Caco-2 (cell line): ENCODE data around the gene KRTAP16-1. TPM values are rescaled to one million over a fixed set of nuclear protein-coding genes. Genes with fewer than 3 reads are reported as not detected.

Source experiments
- BruUV-seq: library from RNA; stranded (reverse); fragments of 400-500 nt; replicated peaks from 2 replicates; lab custom pipeline; 2021; lab: Mats Ljungman, UMichigan
- CTCF ChIA-PET: fragments of 300-600 bp; sonication (Branson Sonifier 250); formaldehyde crosslinking; loops from one replicate; lab custom pipeline; 2022; ENCODE audit warnings: antibody characterized with exemption; lab: Charles Lee
- POLR2A ChIA-PET: fragments of 300-600 bp; sonication (Branson Sonifier 250); formaldehyde crosslinking; loops from one replicate; lab custom pipeline; 2022; ENCODE audit warnings: antibody characterized with exemption; lab: Charles Lee
- DNase-seq, 2 experiments: peaks; one replicate each; pipeline versions ENCODE4 v3.0.0 to v3.0.0-alpha.2; 2020 to 2022
- H3K27me3 ChIP-seq: replicated peaks from 2 replicates; pipeline ENCODE4 v1.6.0; 2011; ENCODE audit warnings: low read length; ENCODE audit not compliant: control insufficient read depth, insufficient read depth
- H3K36me3 ChIP-seq: 2 replicates; pipeline ENCODE4 v1.5.1; 2011; ENCODE audit warnings: low read length; ENCODE audit not compliant: control insufficient read depth, insufficient read depth
- H3K4me1 ChIP-seq: fragments of 250-450 bp; sonication (Bioruptor Pico); 2 replicates; pipeline ENCODE4 v1.5.1; 2020; ENCODE audit warnings: mild to moderate bottlenecking
- H3K4me3 ChIP-seq: 2 replicates; pipeline ENCODE4 v1.5.1; 2011; ENCODE audit warnings: low read depth, mild to moderate bottlenecking, control low read depth, low read length
- H3K9me3 ChIP-seq: fragments of 250-450 bp; sonication (Bioruptor Pico); 2 replicates; pipeline ENCODE4 v1.5.1; 2020; ENCODE audit warnings: mild to moderate bottlenecking, moderate library complexity
- H3K27ac Mint-ChIP-seq: one replicate; pipeline ENCODE4 v1.8.0; 2022; ENCODE audit warnings: mixed read lengths; ENCODE audit not compliant: unreplicated experiment
- H3K27me3 Mint-ChIP-seq: one replicate; pipeline ENCODE4 v1.8.0; 2022; ENCODE audit warnings: mixed read lengths; ENCODE audit not compliant: insufficient read depth, unreplicated experiment
- H3K36me3 Mint-ChIP-seq: one replicate; pipeline ENCODE4 v1.8.0; 2022; ENCODE audit warnings: mild to moderate bottlenecking, mixed read lengths; ENCODE audit not compliant: insufficient read depth, unreplicated experiment
- H3K4me1 Mint-ChIP-seq: one replicate; pipeline ENCODE4 v1.8.0; 2022; ENCODE audit warnings: low read depth, mixed read lengths; ENCODE audit not compliant: unreplicated experiment
- H3K4me3 Mint-ChIP-seq: one replicate; pipeline ENCODE4 v1.8.0; 2022; ENCODE audit warnings: mild to moderate bottlenecking, moderate library complexity, mixed read lengths; ENCODE audit not compliant: unreplicated experiment
- H3K9me3 Mint-ChIP-seq: one replicate; pipeline ENCODE4 v1.8.0; 2022; ENCODE audit warnings: mixed read lengths; ENCODE audit not compliant: unreplicated experiment
- intact Hi-C: fragments of 100-400 bp; cut with micrococcal nuclease; formaldehyde crosslinking; loops from one replicate; pipeline ENCODE4 v1.10.0; 2022; ENCODE audit not compliant: unreplicated experiment
- total RNA-seq: library from RNA; stranded (reverse); gene quantifications from 2 replicates; pipeline ENCODE4 v1.2.3, GENCODE V29; 2022
- TF ChIP-seq, protein P1 (sequence below), 2 experiments: fragments of 200-600 bp in 1 of 2; IDR thresholded peaks; 1 replicate in 1 of 2; 2 replicates in 1 of 2; pipeline versions ENCODE4 v1.5.1 to v1.8.0; 2011 to 2022; ENCODE audit warnings: antibody characterized with exemption in 1 of 2, control low read depth in 1 of 2, inconsistent platforms in 1 of 2, low read depth in 1 of 2, low read length in 1 of 2, mild to moderate bottlenecking in 1 of 2, moderate library complexity in 1 of 2; ENCODE audit not compliant: insufficient read depth in 1 of 2, severe bottlenecking in 1 of 2, unreplicated experiment in 1 of 2

KRTAP16-1 gene
- total RNA-seq, 1 experiment from 2014 or later, result not detected

- Mint-ChIP-seq H3K36me3 (no peaks in the 10 kb centered on the region), H3K9me3 (peaks cover 9% of the 10 kb centered on the region), H3K27ac (peak overlapping the region; percentile 72), H3K4me3 (no peak overlapping the region), H3K27me3 (no peaks in the 10 kb centered on the region), H3K4me1 (peaks cover 34% of the 10 kb centered on the region)
- H3K9me3 ChIP-seq, result peaks cover 2% of the 10 kb centered on the region; the same call in 1 of the 2 replicates
- H3K36me3 ChIP-seq, result no peaks in the 10 kb centered on the region
- no peak for DNase-seq
- ChIA-PET POLR2A (no interaction called here), CTCF (interaction anchor here (0.6 to 0.7 kb wide), 2 partner anchors 376 to 1591 kb away, joined by 4 to 11 read pairs; no protein-coding TSS in a partner anchor)
- TF ChIP-seq, protein P1, sequence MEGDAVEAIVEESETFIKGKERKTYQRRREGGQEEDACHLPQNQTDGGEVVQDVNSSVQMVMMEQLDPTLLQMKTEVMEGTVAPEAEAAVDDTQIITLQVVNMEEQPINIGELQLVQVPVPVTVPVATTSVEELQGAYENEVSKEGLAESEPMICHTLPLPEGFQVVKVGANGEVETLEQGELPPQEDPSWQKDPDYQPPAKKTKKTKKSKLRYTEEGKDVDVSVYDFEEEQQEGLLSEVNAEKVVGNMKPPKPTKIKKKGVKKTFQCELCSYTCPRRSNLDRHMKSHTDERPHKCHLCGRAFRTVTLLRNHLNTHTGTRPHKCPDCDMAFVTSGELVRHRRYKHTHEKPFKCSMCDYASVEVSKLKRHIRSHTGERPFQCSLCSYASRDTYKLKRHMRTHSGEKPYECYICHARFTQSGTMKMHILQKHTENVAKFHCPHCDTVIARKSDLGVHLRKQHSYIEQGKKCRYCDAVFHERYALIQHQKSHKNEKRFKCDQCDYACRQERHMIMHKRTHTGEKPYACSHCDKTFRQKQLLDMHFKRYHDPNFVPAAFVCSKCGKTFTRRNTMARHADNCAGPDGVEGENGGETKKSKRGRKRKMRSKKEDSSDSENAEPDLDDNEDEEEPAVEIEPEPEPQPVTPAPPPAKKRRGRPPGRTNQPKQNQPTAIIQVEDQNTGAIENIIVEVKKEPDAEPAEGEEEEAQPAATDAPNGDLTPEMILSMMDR (IDR thresholded peaks at IDR 0.05; ENCODE audit: insufficient read depth in 1 of 2, low read depth in 1 of 2, low read length in 1 of 2, severe bottlenecking in 1 of 2, unreplicated experiment in 1 of 2), result no peak
- H3K27me3 ChIP-seq, result no peaks in the 10 kb centered on the region
- peaks cover 31% of the 10 kb centered on the region for H3K4me1 ChIP-seq
- intact Hi-C loops, result loop anchor here (10.0 kb wide), 1 partner anchor 222 kb away; the partner anchor contains the start of genes KRTAP2-3 and KRTAP2-4
- H3K4me3 ChIP-seq, result no peak overlapping the region
- BruUV-seq, result no TSS peak
Observed at GRCh38 chr17:41287050-41287449, 22.1 kb downstream of the KRTAP16-1 start.

- DNase-seq, result no peak
- Histone ChIP-seq H3K4me1 (peaks cover 31% of the 10 kb centered on the region), H3K9me3 (peaks cover 2% of the 10 kb centered on the region; the same call in 1 of the 2 replicates)
Observed at GRCh38 chr17:41284546-41284945, 24.6 kb downstream of the KRTAP16-1 start.

DNA sequence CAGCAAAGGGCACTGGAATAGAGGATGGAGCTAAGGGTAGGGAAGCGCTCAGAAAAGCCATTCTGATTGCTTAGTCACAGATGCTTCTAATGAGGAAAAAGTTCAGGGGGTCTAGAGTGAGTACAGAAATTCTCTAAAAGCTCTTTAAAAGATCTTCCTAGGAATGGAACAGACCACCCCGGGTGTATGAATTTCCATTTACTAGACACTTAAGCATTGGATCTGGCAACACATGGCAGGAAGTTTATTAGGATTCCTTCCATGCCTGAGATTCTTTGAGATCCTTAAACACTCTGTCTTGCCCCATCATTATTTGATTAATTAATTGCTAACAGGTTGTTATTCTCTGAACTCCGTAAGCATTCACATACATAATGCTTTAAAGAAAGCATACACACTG is 25.1 kb downstream of the KRTAP16-1 start:
- no peak overlapping the region for H3K4me3 ChIP-seq
- no peaks in the 10 kb centered on the region for H3K36me3 Mint-ChIP-seq
- ChIA-PET CTCF (no interaction called here), POLR2A (no interaction called here)
- peak in 1 of 2 experiments; percentile 22 for DNase-seq
- H3K27me3 ChIP-seq, result no peaks in the 10 kb centered on the region
- peaks cover 31% of the 10 kb centered on the region for H3K4me1 ChIP-seq
- H3K27me3 Mint-ChIP-seq, result no peaks in the 10 kb centered on the region
- H3K4me1 Mint-ChIP-seq, result peaks cover 34% of the 10 kb centered on the region
- TF ChIP-seq, protein P1 (IDR thresholded peaks at IDR 0.05; ENCODE audit: insufficient read depth in 1 of 2, low read depth in 1 of 2, low read length in 1 of 2, severe bottlenecking in 1 of 2, unreplicated experiment in 1 of 2), result no peak
- BruUV-seq, result no TSS peak
- peaks cover 2% of the 10 kb centered on the region; the same call in 1 of the 2 replicates for H3K9me3 ChIP-seq
- H3K27ac Mint-ChIP-seq, result no peak overlapping the region
- H3K36me3 ChIP-seq, result no peaks in the 10 kb centered on the region
- no peak overlapping the region for H3K4me3 Mint-ChIP-seq
- peaks cover 9% of the 10 kb centered on the region for H3K9me3 Mint-ChIP-seq
- intact Hi-C loops, result loop anchor here (10.0 kb wide), 1 partner anchor 219 kb away; the partner anchor contains the start of genes KRTAP2-3 and KRTAP2-4

More at GRCh38 chr17:41284546-41284945, 24.6 kb downstream of the KRTAP16-1 start:
- no TSS peak for BruUV-seq
- intact Hi-C loops, result loop anchor here (10.0 kb wide), 1 partner anchor 220 kb away; the partner anchor contains the start of genes KRTAP2-3 and KRTAP2-4
- Mint-ChIP-seq H3K4me1 (peaks cover 34% of the 10 kb centered on the region), H3K9me3 (peaks cover 9% of the 10 kb centered on the region), H3K27ac (peak overlapping the region; percentile 32), H3K36me3 (no peaks in the 10 kb centered on the region), H3K4me3 (peak overlapping the region; percentile 32), H3K27me3 (no peaks in the 10 kb centered on the region)
- H3K27me3 ChIP-seq, result no peaks in the 10 kb centered on the region
- ChIA-PET POLR2A (no interaction called here), CTCF (no interaction called here)
- TF ChIP-seq, protein P1 (IDR thresholded peaks at IDR 0.05; ENCODE audit: insufficient read depth in 1 of 2, low read depth in 1 of 2, low read length in 1 of 2, severe bottlenecking in 1 of 2, unreplicated experiment in 1 of 2), result no peak
- H3K4me3 ChIP-seq, result no peak overlapping the region
- H3K36me3 ChIP-seq, result no peaks in the 10 kb centered on the region
